Smooth muscle cell (in vitro differentiated cells): Measurements from ENCODE around the gene EPC1. TPM values are rescaled to one million over a fixed set of nuclear protein-coding genes. Genes with fewer than 3 reads are reported as not detected.

Experiments used
- DNase-seq: peaks from one replicate; lab custom pipeline; 2025; ENCODE audit not compliant: unreplicated experiment; lab: John Stamatoyannopoulos, UW
- H2AFZ ChIP-seq: fragments of 200-600 bp; sonication (generic); 2 replicates; pipeline ENCODE4 v1.6.0; 2016; ENCODE audit warnings: antibody characterized with exemption, low read depth, mild to moderate bottlenecking
- H3F3A ChIP-seq: fragments of 200-600 bp; sonication (generic); 2 replicates; pipeline ENCODE4 v1.6.0; 2017; ENCODE audit warnings: antibody characterized with exemption, low read depth
- H3K27ac ChIP-seq: fragments of 200-600 bp; sonication (generic); 2 replicates; pipeline ENCODE4 v1.5.1; 2016; ENCODE audit warnings: low read depth, mild to moderate bottlenecking
- H3K27me3 ChIP-seq: fragments of 200-600 bp; sonication (generic); 2 replicates; pipeline ENCODE4 v1.6.1; 2016; ENCODE audit warnings: low read depth, mild to moderate bottlenecking
- H3K36me3 ChIP-seq: fragments of 200-600 bp; sonication (generic); 2 replicates; pipeline ENCODE4 v1.5.1; 2016; ENCODE audit warnings: low read depth
- H3K4me1 ChIP-seq: fragments of 200-600 bp; sonication (generic); 2 replicates; pipeline ENCODE4 v1.5.1; 2016; ENCODE audit warnings: low read depth
- H3K4me2 ChIP-seq: fragments of 200-600 bp; sonication (generic); 2 replicates; pipeline ENCODE4 v1.6.0; 2016; ENCODE audit warnings: mild to moderate bottlenecking
- H3K4me3 ChIP-seq: fragments of 200-600 bp; sonication (generic); 2 replicates; pipeline ENCODE4 v1.5.1; 2016; ENCODE audit warnings: mild to moderate bottlenecking
- H3K79me2 ChIP-seq: fragments of 200-600 bp; sonication (generic); 2 replicates; pipeline ENCODE4 v1.6.0; 2016; ENCODE audit warnings: low read depth, mild to moderate bottlenecking
- H3K9ac ChIP-seq: fragments of 200-600 bp; sonication (generic); 2 replicates; pipeline ENCODE4 v1.6.0; 2016; ENCODE audit warnings: low read depth
- H3K9me3 ChIP-seq: fragments of 200-600 bp; sonication (generic); replicated peaks from 2 replicates; pipeline ENCODE4 v1.5.1; 2016; ENCODE audit warnings: low read depth
- H4K20me1 ChIP-seq: fragments of 200-600 bp; sonication (generic); 2 replicates; pipeline ENCODE4 v1.6.0; 2016; ENCODE audit warnings: low read depth
- WGBS: methylation state at CpG from one replicate; pipeline ENCODE4 v1.1.7; 2016; ENCODE audit warnings: low lambda C conversion rate; 5-methylcytosine and 5-hydroxymethylcytosine counted together
- polyA plus RNA-seq: library from polyadenylated mRNA; unstranded; fragments of >200 nt; fragmentation: Nextera tagmentation; extraction: Ambion mirVana; gene quantifications from 2 replicates; pipeline ENCODE4 v1.2.1, GENCODE V29; 2016
- total RNA-seq: library from RNA; depleted of rRNA; stranded (reverse); fragments of >200 nt; gene quantifications from 2 replicates; pipeline ENCODE4 v1.2.3, GENCODE V29; 2014
- TF ChIP-seq, protein P1 (sequence below): fragments of 200-600 bp; sonication (generic); IDR thresholded peaks from 2 replicates; pipeline ENCODE4 v1.5.1; 2017; ENCODE audit warnings: borderline replicate concordance, mild to moderate bottlenecking, antibody characterized with exemption; ENCODE audit not compliant: insufficient read depth, poor library complexity, severe bottlenecking

Gene EPC1
- total and polyA plus RNA-seq, 2 experiments from 2014 or later = 16.3 to 52.1 TPM

DNA sequence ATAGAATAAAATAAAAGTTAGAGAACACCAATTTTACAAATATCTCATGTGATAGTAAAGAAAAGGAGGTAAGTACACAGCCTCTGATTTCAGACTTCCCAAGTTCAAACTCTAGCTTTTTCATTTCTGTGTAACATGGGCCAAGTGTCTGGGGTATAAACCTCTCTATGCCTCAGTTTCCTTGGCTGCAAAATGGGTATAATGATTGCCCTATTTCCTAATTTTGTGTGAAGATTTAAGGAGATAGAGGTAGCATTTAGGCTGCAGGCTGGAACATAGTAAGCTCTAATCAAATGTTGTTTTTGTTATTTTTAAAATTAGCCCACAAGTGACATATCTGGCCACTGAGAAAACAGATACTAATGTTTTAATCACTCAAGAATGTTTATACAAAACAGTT is 26.1 kb upstream of the EPC1 start:
- no peak overlapping the region for H3K4me3 ChIP-seq
- H3K4me2 ChIP-seq = no peak overlapping the region
- no peaks in the 10 kb centered on the region for H3K27me3 ChIP-seq
- no peak overlapping the region for H3K9ac ChIP-seq
- peaks cover 83% of the 10 kb centered on the region for H4K20me1 ChIP-seq
- peaks cover 10% of the 10 kb centered on the region for H3F3A ChIP-seq
- peaks cover 95% of the 10 kb centered on the region for H3K79me2 ChIP-seq
- H3K27ac ChIP-seq = no peak overlapping the region
- H3K9me3 ChIP-seq = no peaks in the 10 kb centered on the region
- TF ChIP-seq, protein P1, sequence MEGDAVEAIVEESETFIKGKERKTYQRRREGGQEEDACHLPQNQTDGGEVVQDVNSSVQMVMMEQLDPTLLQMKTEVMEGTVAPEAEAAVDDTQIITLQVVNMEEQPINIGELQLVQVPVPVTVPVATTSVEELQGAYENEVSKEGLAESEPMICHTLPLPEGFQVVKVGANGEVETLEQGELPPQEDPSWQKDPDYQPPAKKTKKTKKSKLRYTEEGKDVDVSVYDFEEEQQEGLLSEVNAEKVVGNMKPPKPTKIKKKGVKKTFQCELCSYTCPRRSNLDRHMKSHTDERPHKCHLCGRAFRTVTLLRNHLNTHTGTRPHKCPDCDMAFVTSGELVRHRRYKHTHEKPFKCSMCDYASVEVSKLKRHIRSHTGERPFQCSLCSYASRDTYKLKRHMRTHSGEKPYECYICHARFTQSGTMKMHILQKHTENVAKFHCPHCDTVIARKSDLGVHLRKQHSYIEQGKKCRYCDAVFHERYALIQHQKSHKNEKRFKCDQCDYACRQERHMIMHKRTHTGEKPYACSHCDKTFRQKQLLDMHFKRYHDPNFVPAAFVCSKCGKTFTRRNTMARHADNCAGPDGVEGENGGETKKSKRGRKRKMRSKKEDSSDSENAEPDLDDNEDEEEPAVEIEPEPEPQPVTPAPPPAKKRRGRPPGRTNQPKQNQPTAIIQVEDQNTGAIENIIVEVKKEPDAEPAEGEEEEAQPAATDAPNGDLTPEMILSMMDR = no peak
- H2AFZ ChIP-seq = no peak overlapping the region
- no peak for DNase-seq
- H3K4me1 ChIP-seq = peaks cover 14% of the 10 kb centered on the region
- no peaks in the 10 kb centered on the region for H3K36me3 ChIP-seq

DNA sequence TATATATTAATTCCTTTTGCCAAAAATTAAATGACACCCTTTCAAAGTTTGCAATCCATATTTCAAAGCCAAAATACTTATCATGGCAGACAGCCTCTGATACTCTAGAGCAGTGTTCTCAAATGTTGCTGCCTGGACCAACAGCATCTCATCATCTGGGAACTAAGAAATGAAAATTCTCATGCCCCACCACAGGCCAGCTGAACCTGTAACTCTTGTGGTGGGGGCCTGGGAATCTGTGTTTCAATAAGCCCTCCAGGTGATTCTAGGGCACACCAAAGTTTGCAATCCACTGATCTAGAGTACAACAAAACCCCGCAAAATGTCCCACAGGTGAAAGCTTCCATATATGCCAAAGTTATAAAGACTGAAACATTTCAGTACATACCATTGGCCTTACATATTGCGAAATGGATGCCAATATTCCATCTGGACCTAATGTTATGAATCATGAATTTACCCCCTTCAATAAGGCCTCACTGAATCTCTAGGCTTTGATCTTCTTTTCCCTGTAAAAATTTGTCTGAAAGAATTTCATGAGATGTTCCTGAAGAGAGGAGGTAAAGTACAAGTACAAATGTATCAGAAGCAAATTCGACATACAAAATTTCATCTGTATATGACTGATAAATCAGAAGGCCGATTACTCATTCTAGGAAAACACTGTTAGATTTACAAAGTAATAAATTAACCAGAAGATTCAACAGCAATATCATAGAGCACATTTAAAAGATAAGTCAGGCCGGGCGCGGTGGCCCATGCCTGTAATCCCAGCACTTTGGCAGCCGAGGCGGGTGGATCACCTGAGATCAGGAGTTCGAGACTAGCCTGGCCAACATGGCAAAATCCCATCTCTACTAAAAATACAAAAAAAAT is 25.3 kb upstream of the EPC1 start:
- no peaks in the 10 kb centered on the region for H3K9me3 ChIP-seq
- peaks cover 93% of the 10 kb centered on the region for H3K79me2 ChIP-seq
- H3K4me2 ChIP-seq = no peak overlapping the region
- peaks cover 17% of the 10 kb centered on the region for H3K4me1 ChIP-seq
- 98% methylated on average over 10 of the region's 10 CpGs for WGBS
- H3K4me3 ChIP-seq = no peak overlapping the region
- H3K27ac ChIP-seq = no peak overlapping the region
- no peak overlapping the region for H2AFZ ChIP-seq
- TF ChIP-seq, protein P1 = no peak
- peaks cover 10% of the 10 kb centered on the region for H3F3A ChIP-seq
- no peak for DNase-seq
- peaks cover 90% of the 10 kb centered on the region for H4K20me1 ChIP-seq
- no peaks in the 10 kb centered on the region for H3K27me3 ChIP-seq
- H3K9ac ChIP-seq = no peak overlapping the region
- H3K36me3 ChIP-seq = no peaks in the 10 kb centered on the region

DNA sequence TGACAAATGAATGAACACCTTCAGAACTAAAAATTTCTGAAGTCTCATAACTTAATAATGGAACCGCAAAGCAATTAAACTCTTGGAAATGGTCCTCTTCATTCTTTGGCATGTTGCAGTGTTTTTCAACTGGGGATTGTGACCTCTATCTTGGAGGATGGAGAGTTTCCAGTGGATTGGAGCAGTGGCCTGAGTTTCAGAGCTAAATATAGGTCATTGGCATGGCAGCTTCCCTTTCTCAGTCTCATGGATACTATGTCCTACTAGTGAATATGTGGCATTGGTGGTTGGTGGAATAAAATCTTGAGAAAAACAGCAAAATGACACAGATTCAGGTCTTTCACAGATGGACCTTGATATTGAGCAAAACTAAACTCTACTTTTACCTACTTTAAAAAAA is 24.1 kb upstream of the EPC1 start:
- whole genome bisulfite sequencing = 100% methylated on average over 1 of the region's 1 CpG
- H4K20me1 ChIP-seq = peaks cover 94% of the 10 kb centered on the region
- TF ChIP-seq, protein P1 = no peak

More for the DNA sequence above, 24.1 kb upstream of the EPC1 start:
- no peak overlapping the region for H3K9ac ChIP-seq
- H3K36me3 ChIP-seq = no peaks in the 10 kb centered on the region
- no peak for DNase-seq
- H3K4me1 ChIP-seq = peaks cover 10% of the 10 kb centered on the region
- H3K4me2 ChIP-seq = no peak overlapping the region
- H3K27me3 ChIP-seq = no peaks in the 10 kb centered on the region
- peaks cover 93% of the 10 kb centered on the region for H3K79me2 ChIP-seq
- H3K9me3 ChIP-seq = no peaks in the 10 kb centered on the region
- peaks cover 10% of the 10 kb centered on the region for H3F3A ChIP-seq
- no peak overlapping the region for H3K4me3 ChIP-seq
- no peak overlapping the region for H3K27ac ChIP-seq
- no peak overlapping the region for H2AFZ ChIP-seq
